Peyer's patch (tissue), 4 donors: Measurements from ENCODE around the gene TOX2.

Experiments
- POLR2A ChIP-seq, 2 donors: fragments of 450-650 bp; IDR thresholded peaks; one replicate each; pipeline ENCODE4 v1.5.1; 2017; ENCODE audit warnings: antibody characterized with exemption in 2 of 2, mild to moderate bottlenecking in 2 of 2, moderate library complexity in 2 of 2
- TF ChIP-seq, protein P1 (sequence below), 6 experiments: fragments of 450-650 bp in 4 of 6; fragments of 200-600 bp in 2 of 6; sonication (generic) in 1 of 6; IDR thresholded peaks; one replicate each; pipeline ENCODE4 v1.5.1; 2017 to 2019; ENCODE audit warnings: antibody characterized with exemption in 6 of 6, mild to moderate bottlenecking in 3 of 6, moderate library complexity in 1 of 6

GRCh38 chr20:43971267-43971666 lies 56.6 kb downstream of the TOX2 start:
- TF ChIP-seq, protein P1, sequence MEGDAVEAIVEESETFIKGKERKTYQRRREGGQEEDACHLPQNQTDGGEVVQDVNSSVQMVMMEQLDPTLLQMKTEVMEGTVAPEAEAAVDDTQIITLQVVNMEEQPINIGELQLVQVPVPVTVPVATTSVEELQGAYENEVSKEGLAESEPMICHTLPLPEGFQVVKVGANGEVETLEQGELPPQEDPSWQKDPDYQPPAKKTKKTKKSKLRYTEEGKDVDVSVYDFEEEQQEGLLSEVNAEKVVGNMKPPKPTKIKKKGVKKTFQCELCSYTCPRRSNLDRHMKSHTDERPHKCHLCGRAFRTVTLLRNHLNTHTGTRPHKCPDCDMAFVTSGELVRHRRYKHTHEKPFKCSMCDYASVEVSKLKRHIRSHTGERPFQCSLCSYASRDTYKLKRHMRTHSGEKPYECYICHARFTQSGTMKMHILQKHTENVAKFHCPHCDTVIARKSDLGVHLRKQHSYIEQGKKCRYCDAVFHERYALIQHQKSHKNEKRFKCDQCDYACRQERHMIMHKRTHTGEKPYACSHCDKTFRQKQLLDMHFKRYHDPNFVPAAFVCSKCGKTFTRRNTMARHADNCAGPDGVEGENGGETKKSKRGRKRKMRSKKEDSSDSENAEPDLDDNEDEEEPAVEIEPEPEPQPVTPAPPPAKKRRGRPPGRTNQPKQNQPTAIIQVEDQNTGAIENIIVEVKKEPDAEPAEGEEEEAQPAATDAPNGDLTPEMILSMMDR (IDR thresholded peaks at IDR 0.05), result no peak
- TF ChIP-seq POLR2A (IDR thresholded peaks at IDR 0.05), result no peak
